ENCODE results near the gene HLTF.

DNA sequence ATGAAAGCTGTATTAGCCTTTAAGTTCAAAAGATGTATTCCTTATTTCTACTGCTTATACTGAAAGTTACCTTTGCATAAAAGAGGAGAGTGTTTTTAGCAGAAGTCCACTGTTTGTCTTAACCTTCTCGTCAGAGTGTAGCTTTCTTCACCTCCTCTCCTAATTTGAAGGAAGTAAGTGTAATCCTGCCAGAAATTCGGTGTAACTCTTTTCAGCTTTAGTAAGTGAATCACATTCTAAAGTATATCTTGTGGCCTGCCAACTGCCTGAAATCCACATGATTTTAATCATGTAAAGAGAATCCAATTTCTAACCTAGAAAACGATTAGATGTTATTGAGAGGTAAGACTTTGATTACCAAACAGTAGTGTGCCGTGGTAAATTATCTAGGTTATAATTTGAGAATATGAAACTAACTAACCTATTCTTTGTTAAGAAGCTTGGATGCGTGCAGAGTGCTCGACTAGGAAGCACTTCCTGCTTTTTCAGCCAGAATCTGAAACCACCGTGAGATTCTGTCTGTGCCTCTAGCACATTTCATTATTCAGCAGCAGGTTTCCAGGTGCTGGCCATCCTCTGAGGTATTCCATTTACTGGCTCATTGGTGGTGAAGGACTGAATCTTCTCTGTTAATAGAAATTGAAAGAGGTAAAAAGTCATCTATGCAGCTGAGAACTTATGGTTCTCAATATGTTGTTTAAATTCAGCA, 87.5 kb downstream of the HLTF start:
- TF ChIP-seq, protein P1, sequence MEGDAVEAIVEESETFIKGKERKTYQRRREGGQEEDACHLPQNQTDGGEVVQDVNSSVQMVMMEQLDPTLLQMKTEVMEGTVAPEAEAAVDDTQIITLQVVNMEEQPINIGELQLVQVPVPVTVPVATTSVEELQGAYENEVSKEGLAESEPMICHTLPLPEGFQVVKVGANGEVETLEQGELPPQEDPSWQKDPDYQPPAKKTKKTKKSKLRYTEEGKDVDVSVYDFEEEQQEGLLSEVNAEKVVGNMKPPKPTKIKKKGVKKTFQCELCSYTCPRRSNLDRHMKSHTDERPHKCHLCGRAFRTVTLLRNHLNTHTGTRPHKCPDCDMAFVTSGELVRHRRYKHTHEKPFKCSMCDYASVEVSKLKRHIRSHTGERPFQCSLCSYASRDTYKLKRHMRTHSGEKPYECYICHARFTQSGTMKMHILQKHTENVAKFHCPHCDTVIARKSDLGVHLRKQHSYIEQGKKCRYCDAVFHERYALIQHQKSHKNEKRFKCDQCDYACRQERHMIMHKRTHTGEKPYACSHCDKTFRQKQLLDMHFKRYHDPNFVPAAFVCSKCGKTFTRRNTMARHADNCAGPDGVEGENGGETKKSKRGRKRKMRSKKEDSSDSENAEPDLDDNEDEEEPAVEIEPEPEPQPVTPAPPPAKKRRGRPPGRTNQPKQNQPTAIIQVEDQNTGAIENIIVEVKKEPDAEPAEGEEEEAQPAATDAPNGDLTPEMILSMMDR (IDR thresholded peaks at IDR 0.05; ENCODE audit: low read length), result no peak
- no peak for TF ChIP-seq EZH2phosphoT487 (IDR thresholded peaks at IDR 0.05; ENCODE audit: low read length)
